ENCODE data around the gene PLEKHG4.

Gene PLEKHG4

DNA sequence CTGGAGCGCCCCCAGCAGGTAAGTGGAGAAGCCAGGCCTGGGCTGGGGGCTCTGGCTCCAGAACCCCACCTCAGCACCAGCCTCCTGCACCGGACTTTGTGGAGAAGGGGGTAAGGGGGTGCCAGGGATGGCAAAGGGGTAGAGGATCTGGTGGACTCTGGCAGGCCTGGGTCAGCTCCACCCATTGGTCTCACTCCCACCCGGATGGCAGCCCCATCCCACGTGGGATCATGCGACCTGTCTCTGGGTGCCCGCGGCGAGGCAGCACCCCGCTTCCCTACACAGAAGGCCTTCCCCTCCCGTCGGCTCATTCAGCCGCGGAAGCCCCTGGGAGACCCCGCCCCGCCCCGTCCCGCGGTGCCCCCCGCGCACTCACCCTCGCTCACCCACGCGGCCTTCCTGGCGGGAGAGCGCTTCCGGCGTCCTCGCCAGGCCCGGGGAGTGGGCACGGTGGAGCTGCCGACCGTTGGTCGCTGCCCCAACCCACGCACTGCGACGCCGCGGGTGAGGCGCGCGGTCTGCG, 498 bp upstream of the PLEKHG4 start:
- H2BK120ac ChIP-seq (ENCODE audit: low read depth, low read length) = no peak overlapping the region
- H2BK15ac ChIP-seq (ENCODE audit: low read length) = peak overlapping the region; percentile 10
- H3K4me2 ChIP-seq (ENCODE audit: insufficient read depth, low read length, poor library complexity, severe bottlenecking) = peak overlapping the region; percentile 54
- no peak overlapping the region for H2BK12ac ChIP-seq (ENCODE audit: low read length)
- H3K18ac ChIP-seq (ENCODE audit: low read length) = peak overlapping the region; percentile 94
- H2AK5ac ChIP-seq (ENCODE audit: low read depth, low read length) = no peak overlapping the region
- peak overlapping the region; percentile 82 for H2AFZ ChIP-seq (ENCODE audit: low read length)
- H3K4ac ChIP-seq (ENCODE audit: low read length) = no peak overlapping the region
- H4K91ac ChIP-seq (ENCODE audit: low read depth, low read length, poor library complexity) = no peak overlapping the region
- H3K27ac ChIP-seq (replicated peaks; ENCODE audit: low read length) = no peak overlapping the region
- peak overlapping the region; percentile 37 for H3K23ac ChIP-seq (ENCODE audit: low read depth, low read length, poor library complexity)
- H3K9me3 ChIP-seq (replicated peaks in 1 of 2; ENCODE audit: control insufficient read depth in 2 of 2, insufficient read depth in 1 of 2, low read depth in 1 of 2, low read length in 2 of 2) = no peaks in the 10 kb centered on the region
- no peaks in the 10 kb centered on the region for H3K79me1 ChIP-seq (ENCODE audit: low read depth, low read length)
- H3K36me3 ChIP-seq (replicated peaks in 1 of 2; ENCODE audit: control insufficient read depth in 2 of 2, insufficient read depth in 2 of 2, low read length in 2 of 2) = no peaks in the 10 kb centered on the region
- H3K4me1 ChIP-seq (ENCODE audit: control insufficient read depth in 2 of 2, insufficient read depth in 1 of 2, low read depth in 1 of 2, low read length in 2 of 2) = no peaks in the 10 kb centered on the region
- no peak for DNase-seq (ENCODE audit: low spot score)
- peak overlapping the region; percentile 23 to 76 for H3K4me3 ChIP-seq (ENCODE audit: low read length in 2 of 2)
- H4K8ac ChIP-seq (ENCODE audit: low read depth, low read length) = no peak overlapping the region
- H2BK5ac ChIP-seq (ENCODE audit: low read length) = no peak overlapping the region
- peaks cover 0 to 65% (median 11%) of the 10 kb centered on the region in 3 experiments for H3K27me3 ChIP-seq (ENCODE audit: control insufficient read depth in 3 of 3, insufficient read depth in 3 of 3, low read depth in 1 of 3, low read length in 3 of 3)
- H3K14ac ChIP-seq (ENCODE audit: low read length) = peak overlapping the region; percentile 98
- H3K9ac ChIP-seq (ENCODE audit: low read depth, low read length, poor library complexity) = peak overlapping the region; percentile 75
- no CpG with 5 or more reads among the region's 42 CpGs for WGBS, 2 donors (ENCODE audit: extremely low coverage in 2 of 2, insufficient read length in 2 of 2, insufficient replicate concordance in 1 of 2)

DNA sequence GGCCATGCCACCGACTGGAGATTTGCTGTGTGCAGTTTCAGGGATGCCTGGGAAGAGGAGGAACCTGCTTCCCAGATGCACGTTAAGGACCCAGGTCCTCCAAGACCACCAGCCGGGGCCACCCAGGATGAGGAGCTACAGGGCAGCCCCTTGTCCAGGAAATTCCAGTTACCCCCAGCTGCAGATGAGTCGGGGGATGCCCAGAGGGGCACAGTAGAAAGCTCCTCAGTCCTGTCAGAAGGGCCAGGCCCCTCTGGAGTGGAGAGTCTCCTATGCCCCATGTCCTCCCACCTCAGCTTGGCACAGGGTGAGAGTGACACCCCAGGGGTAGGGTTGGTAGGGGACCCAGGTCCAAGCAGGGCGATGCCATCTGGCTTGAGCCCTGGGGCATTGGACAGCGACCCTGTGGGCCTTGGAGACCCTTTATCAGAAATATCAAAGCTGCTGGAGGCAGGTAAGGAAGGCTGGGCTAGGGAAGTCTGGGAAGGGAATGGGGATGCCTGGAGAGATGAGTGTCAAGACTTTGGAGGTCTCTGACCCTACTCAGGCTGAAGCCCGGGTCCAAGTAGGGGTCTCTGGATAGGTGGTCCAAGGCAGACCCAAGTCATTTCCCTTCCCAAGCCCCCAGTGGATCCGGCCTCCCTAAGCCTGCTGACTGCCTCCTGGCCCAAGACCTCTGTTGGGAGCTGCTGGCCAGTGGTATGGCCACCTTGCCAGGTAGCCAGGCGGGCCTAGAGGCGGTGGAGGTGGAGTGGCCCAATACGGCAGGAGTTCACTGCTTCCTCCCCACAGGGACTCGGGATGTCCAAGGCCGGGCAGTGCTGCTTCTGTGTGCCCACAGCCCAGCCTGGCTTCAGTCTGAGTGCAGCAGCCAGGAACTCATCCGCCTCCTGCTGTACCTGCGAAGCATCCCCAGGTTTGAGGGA, 1.0 kb downstream of the PLEKHG4 start:
- peak overlapping the region; percentile 85 for H4K91ac ChIP-seq (ENCODE audit: low read depth, low read length, poor library complexity)
- peak overlapping the region; percentile 77 for H2AK5ac ChIP-seq (ENCODE audit: low read depth, low read length)
- H3K27me3 ChIP-seq (ENCODE audit: control insufficient read depth in 3 of 3, insufficient read depth in 3 of 3, low read depth in 1 of 3, low read length in 3 of 3) = peaks cover 0 to 73% (median 11%) of the 10 kb centered on the region in 3 experiments
- H4K8ac ChIP-seq (ENCODE audit: low read depth, low read length) = no peak overlapping the region
- no peaks in the 10 kb centered on the region for H3K4me1 ChIP-seq (ENCODE audit: control insufficient read depth in 2 of 2, insufficient read depth in 1 of 2, low read depth in 1 of 2, low read length in 2 of 2)
- H3K9me3 ChIP-seq (replicated peaks in 1 of 2; ENCODE audit: control insufficient read depth in 2 of 2, insufficient read depth in 1 of 2, low read depth in 1 of 2, low read length in 2 of 2) = no peaks in the 10 kb centered on the region
- H3K4me2 ChIP-seq (ENCODE audit: insufficient read depth, low read length, poor library complexity, severe bottlenecking) = no peak overlapping the region
- H2AFZ ChIP-seq (ENCODE audit: low read length) = no peak overlapping the region
- H3K79me1 ChIP-seq (ENCODE audit: low read depth, low read length) = no peaks in the 10 kb centered on the region
- peak overlapping the region; percentile 53 for H3K23ac ChIP-seq (ENCODE audit: low read depth, low read length, poor library complexity)
- H3K4me3 ChIP-seq (ENCODE audit: low read length in 2 of 2) = no peak overlapping the region
- DNase-seq (ENCODE audit: low spot score) = no peak
- WGBS, 2 donors (ENCODE audit: extremely low coverage in 2 of 2, insufficient read length in 2 of 2, insufficient replicate concordance in 1 of 2) = no CpG with 5 or more reads among the region's 15 CpGs
- H2BK12ac ChIP-seq (ENCODE audit: low read length) = peak overlapping the region; percentile 30
- peak overlapping the region; percentile 80 for H2BK5ac ChIP-seq (ENCODE audit: low read length)
- H3K27ac ChIP-seq (replicated peaks; ENCODE audit: low read length) = no peak overlapping the region
- no peak overlapping the region for H2BK120ac ChIP-seq (ENCODE audit: low read depth, low read length)
- H3K14ac ChIP-seq (ENCODE audit: low read length) = no peak overlapping the region
- H2BK15ac ChIP-seq (ENCODE audit: low read length) = peak overlapping the region; percentile 53
- H3K36me3 ChIP-seq (replicated peaks in 1 of 2; ENCODE audit: control insufficient read depth in 2 of 2, insufficient read depth in 2 of 2, low read length in 2 of 2) = no peaks in the 10 kb centered on the region
- peak overlapping the region; percentile 15 for H3K9ac ChIP-seq (ENCODE audit: low read depth, low read length, poor library complexity)
- H3K4ac ChIP-seq (ENCODE audit: low read length) = no peak overlapping the region
- peak overlapping the region; percentile 32 for H3K18ac ChIP-seq (ENCODE audit: low read length)

DNA sequence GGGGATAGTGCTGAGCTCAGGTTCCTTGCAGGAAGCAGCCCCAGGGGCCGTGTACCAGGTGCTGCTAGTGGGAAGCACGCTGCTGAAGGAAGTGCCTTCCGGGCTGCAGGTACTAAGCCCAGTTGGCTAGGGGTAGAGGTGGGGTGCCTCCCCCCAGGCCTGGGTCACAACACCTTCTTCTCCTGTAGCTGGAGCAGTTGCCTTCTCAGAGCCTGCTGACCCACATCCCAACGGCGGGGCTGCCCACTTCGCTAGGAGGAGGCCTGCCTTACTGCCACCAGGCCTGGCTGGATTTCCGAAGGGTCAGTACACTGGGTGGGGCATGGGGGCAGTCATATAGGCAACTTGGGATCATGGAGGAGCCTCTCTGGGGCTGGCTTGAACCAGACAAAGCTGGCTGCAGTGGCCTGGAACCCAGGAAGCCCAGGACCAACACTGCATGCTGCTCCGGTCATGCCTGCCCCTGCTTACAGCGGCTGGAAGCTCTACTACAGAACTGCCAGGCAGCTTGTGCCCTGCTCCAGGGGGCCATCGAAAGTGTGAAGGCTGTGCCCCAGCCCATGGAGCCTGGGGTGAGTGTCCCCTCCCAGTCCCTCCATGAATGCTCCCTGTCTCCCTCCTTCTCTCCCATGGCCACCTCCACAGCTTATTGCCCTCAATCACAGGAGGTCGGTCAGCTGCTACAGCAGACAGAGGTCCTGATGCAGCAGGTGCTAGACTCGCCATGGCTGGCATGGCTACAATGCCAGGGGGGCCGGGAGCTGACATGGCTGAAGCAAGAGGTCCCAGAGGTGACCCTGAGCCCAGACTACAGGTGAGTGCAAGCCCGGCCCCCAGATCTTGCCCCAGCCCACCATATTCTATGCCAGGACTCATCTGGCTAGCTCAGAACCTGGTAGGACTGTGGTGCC, 2.5 kb downstream of the PLEKHG4 start:
- H3K4me2 ChIP-seq (ENCODE audit: insufficient read depth, low read length, poor library complexity, severe bottlenecking) = no peak overlapping the region
- H3K4me1 ChIP-seq (ENCODE audit: control insufficient read depth in 2 of 2, insufficient read depth in 1 of 2, low read depth in 1 of 2, low read length in 2 of 2) = no peaks in the 10 kb centered on the region
- peak overlapping the region; percentile 43 for H2AK5ac ChIP-seq (ENCODE audit: low read depth, low read length)
- no peak overlapping the region for H4K91ac ChIP-seq (ENCODE audit: low read depth, low read length, poor library complexity)
- H3K27me3 ChIP-seq (ENCODE audit: control insufficient read depth in 3 of 3, insufficient read depth in 3 of 3, low read depth in 1 of 3, low read length in 3 of 3) = peaks cover 0 to 68% (median 11%) of the 10 kb centered on the region in 3 experiments
- no peak for DNase-seq (ENCODE audit: low spot score)
- H3K79me1 ChIP-seq (ENCODE audit: low read depth, low read length) = no peaks in the 10 kb centered on the region
- no peak overlapping the region for H3K14ac ChIP-seq (ENCODE audit: low read length)
- peak overlapping the region; percentile 25 for H3K23ac ChIP-seq (ENCODE audit: low read depth, low read length, poor library complexity)
- peak overlapping the region; percentile 36 for H3K18ac ChIP-seq (ENCODE audit: low read length)
- no peak overlapping the region for H3K27ac ChIP-seq (replicated peaks; ENCODE audit: low read length)
- H2BK120ac ChIP-seq (ENCODE audit: low read depth, low read length) = no peak overlapping the region
- H4K8ac ChIP-seq (ENCODE audit: low read depth, low read length) = no peak overlapping the region
- H3K9me3 ChIP-seq (replicated peaks in 1 of 2; ENCODE audit: control insufficient read depth in 2 of 2, insufficient read depth in 1 of 2, low read depth in 1 of 2, low read length in 2 of 2) = no peaks in the 10 kb centered on the region
- peak overlapping the region; percentile 17 for H2AFZ ChIP-seq (ENCODE audit: low read length)
- H3K36me3 ChIP-seq (replicated peaks in 1 of 2; ENCODE audit: control insufficient read depth in 2 of 2, insufficient read depth in 2 of 2, low read length in 2 of 2) = no peaks in the 10 kb centered on the region
- H2BK15ac ChIP-seq (ENCODE audit: low read length) = peak overlapping the region; percentile 14
- H2BK5ac ChIP-seq (ENCODE audit: low read length) = no peak overlapping the region
- H3K9ac ChIP-seq (ENCODE audit: low read depth, low read length, poor library complexity) = no peak overlapping the region
- H3K4ac ChIP-seq (ENCODE audit: low read length) = peak overlapping the region; percentile 70
- WGBS, 2 donors (ENCODE audit: extremely low coverage in 2 of 2, insufficient read length in 2 of 2, insufficient replicate concordance in 1 of 2) = no CpG with 5 or more reads among the region's 14 CpGs
- H2BK12ac ChIP-seq (ENCODE audit: low read length) = no peak overlapping the region
- no peak overlapping the region for H3K4me3 ChIP-seq (ENCODE audit: low read length in 2 of 2)
